Fibroblast of mammary gland (primary cell): ENCODE measurements around the gene MED15.

Experiments used
- DNase-seq: peaks from one replicate; pipeline ENCODE4 v3.0.0-alpha.2; 2010; ENCODE audit warnings: low read depth
- H3K4me3 ChIP-seq: 2 replicates; pipeline ENCODE4 v1.5.1; 2011; ENCODE audit warnings: low read depth, mild to moderate bottlenecking, low read length, moderate library complexity; ENCODE audit not compliant: control insufficient read depth
- CTCF ChIP-seq: conservative IDR thresholded peaks from 2 replicates; pipeline ENCODE4 v1.5.1; 2011; ENCODE audit warnings: low read depth, low read length, inconsistent platforms; ENCODE audit not compliant: control insufficient read depth, insufficient read depth

The MED15 gene

GRCh38 chr22:20587206-20587958 is 80.0 kb downstream of the MED15 start:
- no peak overlapping the region for H3K4me3 ChIP-seq
- TF ChIP-seq CTCF = no peak
- DNase-seq = no peak

- H3K4me3 ChIP-seq = no peak overlapping the region
- DNase-seq = no peak
- TF ChIP-seq CTCF = no peak
Measured at GRCh38 chr22:20588092-20588842, 80.9 kb downstream of the MED15 start.

GRCh38 chr22:20588843-20589581 is 81.6 kb downstream of the MED15 start:
- TF ChIP-seq CTCF = no peak
- DNase-seq = no peak
- no peak overlapping the region for H3K4me3 ChIP-seq

GRCh38 chr22:20589614-20590476 is 82.4 kb downstream of the MED15 start:
- TF ChIP-seq CTCF = no peak
- DNase-seq = no peak
- no peak overlapping the region for H3K4me3 ChIP-seq

GRCh38 chr22:20590477-20591294 is 83.3 kb downstream of the MED15 start:
- no peak for DNase-seq
- no peak for TF ChIP-seq CTCF
- no peak overlapping the region for H3K4me3 ChIP-seq
